ENCODE measurements around the gene PCGF3.
"Not testable (repeated sequence)": the region's sequence is repeated elsewhere in the genome, so short reads cannot be mapped to it uniquely, and the experiment has no call there.

Gene PCGF3

DNA sequence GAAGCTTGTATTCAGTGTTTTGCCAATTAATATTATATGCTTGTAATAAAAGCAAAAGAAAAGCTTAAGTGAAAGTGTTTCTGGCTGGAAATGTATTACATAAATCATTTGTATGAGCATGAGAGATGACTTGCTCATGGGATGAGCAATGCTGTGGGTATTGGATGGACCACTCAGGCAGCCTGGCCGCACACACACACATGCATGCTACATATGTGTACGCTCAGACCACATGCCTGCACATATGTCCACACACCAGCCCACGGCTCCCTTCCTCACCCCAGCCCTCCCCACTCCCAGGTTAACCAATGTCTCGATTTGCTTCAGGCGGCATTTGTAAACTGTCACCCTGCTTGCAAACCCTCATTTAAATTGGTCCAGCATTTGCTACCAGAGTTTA, 64.4 kb downstream of the PCGF3 start:
- Histone ChIP-seq H3K9me3 (no peaks in the 10 kb centered on the region; the same call in 1 of the 2 replicates), H3K27me3 (no peaks in the 10 kb centered on the region), H3K4me3 (ENCODE audit: low read depth, low read length) (no peak overlapping the region), H3K4me1 (no peaks in the 10 kb centered on the region), H3K36me3 (peaks cover 72% of the 10 kb centered on the region)
- no peak for DNase-seq
- TF ChIP-seq, protein P1, sequence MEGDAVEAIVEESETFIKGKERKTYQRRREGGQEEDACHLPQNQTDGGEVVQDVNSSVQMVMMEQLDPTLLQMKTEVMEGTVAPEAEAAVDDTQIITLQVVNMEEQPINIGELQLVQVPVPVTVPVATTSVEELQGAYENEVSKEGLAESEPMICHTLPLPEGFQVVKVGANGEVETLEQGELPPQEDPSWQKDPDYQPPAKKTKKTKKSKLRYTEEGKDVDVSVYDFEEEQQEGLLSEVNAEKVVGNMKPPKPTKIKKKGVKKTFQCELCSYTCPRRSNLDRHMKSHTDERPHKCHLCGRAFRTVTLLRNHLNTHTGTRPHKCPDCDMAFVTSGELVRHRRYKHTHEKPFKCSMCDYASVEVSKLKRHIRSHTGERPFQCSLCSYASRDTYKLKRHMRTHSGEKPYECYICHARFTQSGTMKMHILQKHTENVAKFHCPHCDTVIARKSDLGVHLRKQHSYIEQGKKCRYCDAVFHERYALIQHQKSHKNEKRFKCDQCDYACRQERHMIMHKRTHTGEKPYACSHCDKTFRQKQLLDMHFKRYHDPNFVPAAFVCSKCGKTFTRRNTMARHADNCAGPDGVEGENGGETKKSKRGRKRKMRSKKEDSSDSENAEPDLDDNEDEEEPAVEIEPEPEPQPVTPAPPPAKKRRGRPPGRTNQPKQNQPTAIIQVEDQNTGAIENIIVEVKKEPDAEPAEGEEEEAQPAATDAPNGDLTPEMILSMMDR (IDR thresholded peaks at IDR 0.05; ENCODE audit: low read depth, low read length), result no peak

DNA sequence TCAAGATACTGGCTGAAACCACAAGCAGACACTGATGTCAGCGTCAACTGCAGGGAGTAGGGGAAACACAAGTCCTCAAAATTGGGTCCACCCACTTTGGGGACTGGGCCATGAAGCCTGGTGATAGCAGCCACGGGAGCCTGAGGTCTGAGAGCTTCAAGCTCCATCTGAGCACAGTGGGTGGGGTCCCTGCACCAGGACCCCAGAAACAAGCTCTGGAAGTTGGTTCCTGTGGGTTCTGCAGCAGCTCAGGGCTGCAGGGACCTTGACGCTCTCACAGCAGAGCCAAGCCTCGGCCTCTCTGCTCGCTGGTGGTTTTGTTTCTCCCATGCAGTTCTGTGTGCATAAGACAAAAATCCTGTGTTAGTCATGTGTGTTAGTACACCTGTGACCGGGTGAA, 65.8 kb downstream of the PCGF3 start:
- no peak overlapping the region for H3K4me3 ChIP-seq (ENCODE audit: low read depth, low read length)
- no peaks in the 10 kb centered on the region for H3K4me1 ChIP-seq
- no peak for DNase-seq
- H3K9me3 ChIP-seq, result 0 out of 2 replicates have a peak, but pooled peaks cover 3% of the 10 kb centered on the region
- H3K27me3 ChIP-seq, result no peaks in the 10 kb centered on the region
- TF ChIP-seq, protein P1 (IDR thresholded peaks at IDR 0.05; ENCODE audit: low read depth, low read length), result no peak
- peaks cover 72% of the 10 kb centered on the region for H3K36me3 ChIP-seq

DNA sequence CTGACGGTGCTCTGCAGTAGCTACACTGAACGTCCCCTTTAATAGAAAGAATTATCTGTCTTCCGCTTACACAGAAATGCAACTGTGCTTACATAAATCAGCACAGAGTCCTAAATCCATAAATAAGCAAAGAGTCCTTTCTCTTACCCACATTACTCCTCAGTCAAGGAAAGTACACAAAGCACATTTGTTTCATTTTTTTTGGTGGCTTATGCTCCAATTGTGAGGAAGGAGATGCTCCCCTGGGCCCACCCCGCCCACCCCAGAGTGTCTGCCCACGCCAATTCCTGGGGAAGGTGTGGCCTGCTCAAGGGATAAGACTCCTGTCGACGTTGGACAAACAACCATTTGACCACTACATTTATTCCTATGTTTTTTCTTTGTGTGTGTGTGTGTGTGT, 66.5 kb downstream of the PCGF3 start:
- TF ChIP-seq, protein P1 (IDR thresholded peaks at IDR 0.05; ENCODE audit: low read depth, low read length), result no peak
- DNase-seq, result no peak
- Histone ChIP-seq H3K4me3 (ENCODE audit: low read depth, low read length) (no peak overlapping the region), H3K27me3 (no peaks in the 10 kb centered on the region), H3K4me1 (no peaks in the 10 kb centered on the region), H3K9me3 (0 out of 2 replicates have a peak, but pooled peaks cover 3% of the 10 kb centered on the region), H3K36me3 (peaks cover 70% of the 10 kb centered on the region)

DNA sequence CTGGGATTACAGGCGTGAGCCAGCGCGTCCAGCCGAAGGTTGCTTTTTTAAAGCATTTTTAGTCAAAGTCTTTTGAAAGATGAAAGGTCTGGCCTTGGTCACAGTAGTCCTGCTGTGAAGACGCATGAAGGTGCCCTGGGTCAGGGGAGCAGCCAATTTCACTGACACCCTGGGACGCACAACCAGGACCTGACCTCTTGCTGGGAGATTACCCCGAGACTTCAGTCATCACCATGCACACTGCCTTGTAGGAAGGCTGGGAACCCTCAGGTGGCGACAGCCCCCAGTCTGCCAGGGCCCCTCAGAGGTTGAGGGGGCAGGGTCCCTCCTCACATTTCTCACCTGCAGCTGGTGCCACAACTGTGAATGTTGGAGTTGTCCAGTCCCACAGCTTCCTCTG, 67.1 kb downstream of the PCGF3 start:
- no peaks in the 10 kb centered on the region for H3K27me3 ChIP-seq
- H3K36me3 ChIP-seq, result peaks cover 74% of the 10 kb centered on the region
- no peaks in the 10 kb centered on the region for H3K4me1 ChIP-seq
- 0 out of 2 replicates have a peak, but pooled peaks cover 3% of the 10 kb centered on the region for H3K9me3 ChIP-seq
- DNase-seq, result no peak
- no peak overlapping the region for H3K4me3 ChIP-seq (ENCODE audit: low read depth, low read length)
- TF ChIP-seq, protein P1 (IDR thresholded peaks at IDR 0.05; ENCODE audit: low read depth, low read length), result no peak

DNA sequence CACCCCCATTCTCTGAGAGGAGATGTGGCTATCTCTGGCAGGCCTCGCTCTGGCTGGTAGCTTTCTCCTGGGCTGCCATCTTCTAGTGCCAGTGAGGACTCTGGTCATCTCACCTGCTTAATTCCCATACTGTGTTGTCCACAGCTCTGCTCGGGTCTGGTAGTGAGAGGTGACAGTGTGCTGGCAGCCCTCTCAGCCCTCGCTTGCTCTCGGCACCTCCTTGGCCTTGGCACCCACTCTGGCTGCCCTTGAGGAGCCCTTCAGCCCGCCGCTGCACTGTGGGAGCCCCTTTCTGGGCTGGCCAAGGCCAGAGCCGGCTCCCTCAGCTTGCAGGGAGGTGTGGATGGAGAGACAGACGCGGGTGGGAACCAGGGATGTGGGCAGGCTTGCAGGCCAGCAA, 67.6 kb downstream of the PCGF3 start:
- Histone ChIP-seq H3K4me3 (ENCODE audit: low read depth, low read length) (no peak overlapping the region), H3K36me3 (peaks cover 76% of the 10 kb centered on the region), H3K27me3 (no peaks in the 10 kb centered on the region), H3K9me3 (0 out of 2 replicates have a peak, but pooled peaks cover 3% of the 10 kb centered on the region), H3K4me1 (no peaks in the 10 kb centered on the region)
- TF ChIP-seq, protein P1 (IDR thresholded peaks at IDR 0.05; ENCODE audit: low read depth, low read length), result no peak
- DNase-seq, result no peak

DNA sequence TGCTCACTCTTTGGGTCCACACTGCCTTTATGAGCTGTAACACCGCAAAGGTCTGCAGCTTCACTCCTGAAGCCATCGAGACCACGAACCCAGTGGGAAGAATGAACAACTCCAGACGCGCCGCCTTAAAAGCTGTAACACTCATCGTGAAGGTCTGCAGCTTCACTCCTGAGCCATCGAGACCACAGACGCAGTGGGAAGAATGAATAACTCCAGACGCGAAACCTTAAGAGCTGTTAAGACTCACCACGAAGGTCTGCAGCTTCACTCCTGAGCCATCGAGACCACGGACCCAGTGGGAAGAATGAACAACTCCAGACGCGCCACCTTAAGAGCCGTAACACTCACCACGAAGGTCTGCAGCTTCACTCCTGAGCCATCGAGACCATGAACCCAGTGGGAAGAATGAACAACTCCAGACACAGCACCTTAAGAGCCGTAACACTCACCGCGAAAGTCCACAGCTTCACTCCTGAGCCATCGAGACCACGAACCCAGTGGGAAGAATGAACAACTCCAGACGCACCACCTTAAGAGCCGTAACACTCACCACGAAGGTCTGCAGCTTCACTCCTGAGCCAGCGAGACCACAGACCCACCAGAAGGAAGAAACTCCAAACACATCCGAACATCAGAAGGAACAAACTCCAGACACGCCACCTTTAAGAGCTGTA, 68.9 kb downstream of the PCGF3 start:
- peaks cover 79% of the 10 kb centered on the region for H3K36me3 ChIP-seq
- H3K4me3 ChIP-seq (ENCODE audit: low read depth, low read length); H3K27me3 ChIP-seq; H3K4me1 ChIP-seq; DNase-seq; H3K9me3 ChIP-seq: not testable (repeated sequence)

DNA sequence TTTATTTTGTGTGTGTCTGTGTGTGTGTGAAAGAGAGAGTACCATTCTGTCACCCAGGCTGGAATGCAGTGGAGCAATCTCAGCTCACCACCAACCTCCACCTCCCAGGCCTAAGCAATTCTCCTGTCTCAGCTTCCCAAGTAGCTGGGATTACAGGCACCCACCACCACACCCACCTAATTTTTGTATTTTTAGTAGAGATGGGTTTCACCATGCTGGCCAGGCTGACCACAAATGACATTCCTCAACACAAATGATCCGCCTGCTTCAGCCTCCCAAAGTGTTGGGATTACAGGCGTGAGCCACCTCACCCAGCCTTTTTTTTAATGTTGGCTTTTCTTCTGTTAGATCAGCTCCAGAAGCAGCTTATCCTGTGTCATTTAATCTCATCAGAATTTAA, 69.9 kb downstream of the PCGF3 start:
- not testable (repeated sequence) for H3K9me3 ChIP-seq; DNase-seq; H3K4me1 ChIP-seq; H3K4me3 ChIP-seq (ENCODE audit: low read depth, low read length); H3K27me3 ChIP-seq
- H3K36me3 ChIP-seq, result peaks cover 81% of the 10 kb centered on the region

Measured in BE2C (cell line).